RWPE2 (cell line): Measurements from ENCODE around the gene CFAP157.
"Not testable (repeated sequence)": the region's sequence is repeated elsewhere in the genome, so short reads cannot be mapped to it uniquely, and the experiment has no call there.

Experiments
- ATAC-seq: fragments of 200-7000 bp; cut with Tn5 transposase; 3 replicates; pipeline ENCODE4 v1.9.1; 2021; ENCODE audit warnings: low read depth
- DNase-seq: peaks from one replicate; pipeline ENCODE4 v3.0.0-alpha.2; 2020; ENCODE audit warnings: low spot score
- H3K27ac ChIP-seq: fragments of 450-650 bp; 2 replicates; pipeline ENCODE4 v1.5.1; 2017; ENCODE audit warnings: mild to moderate bottlenecking; ENCODE audit not compliant: poor library complexity, severe bottlenecking
- H3K27me3 ChIP-seq: fragments of 250-450 bp; sonication (Bioruptor Pico); 2 replicates; pipeline ENCODE4 v1.5.1; 2021; ENCODE audit warnings: mild to moderate bottlenecking, moderate library complexity; ENCODE audit not compliant: insufficient read depth, poor library complexity, severe bottlenecking
- H3K36me3 ChIP-seq: fragments of 250-450 bp; sonication (Bioruptor Pico); 2 replicates; pipeline ENCODE4 v1.5.1; 2020; ENCODE audit warnings: low read depth, mild to moderate bottlenecking, moderate library complexity
- H3K4me1 ChIP-seq: fragments of 250-450 bp; sonication (Bioruptor Pico); 2 replicates; pipeline ENCODE4 v1.5.1; 2021; ENCODE audit warnings: mild to moderate bottlenecking, moderate library complexity; ENCODE audit not compliant: insufficient read depth, poor library complexity, severe bottlenecking
- H3K4me3 ChIP-seq: fragments of 250-450 bp; sonication (Bioruptor Pico); 2 replicates; pipeline ENCODE4 v1.5.1; 2021; ENCODE audit warnings: mild to moderate bottlenecking, moderate library complexity; ENCODE audit not compliant: severe bottlenecking
- H3K9me3 ChIP-seq: fragments of 250-450 bp; sonication (Bioruptor Pico); 2 replicates; pipeline ENCODE4 v1.5.1; 2021; ENCODE audit warnings: mild to moderate bottlenecking, moderate library complexity; ENCODE audit not compliant: severe bottlenecking
- TF ChIP-seq, protein P1 (sequence below): fragments of 450-650 bp; IDR thresholded peaks from one replicate; pipeline ENCODE4 v1.5.1; 2017; ENCODE audit warnings: mild to moderate bottlenecking, moderate library complexity; ENCODE audit not compliant: poor library complexity, severe bottlenecking

Gene CFAP157

DNA sequence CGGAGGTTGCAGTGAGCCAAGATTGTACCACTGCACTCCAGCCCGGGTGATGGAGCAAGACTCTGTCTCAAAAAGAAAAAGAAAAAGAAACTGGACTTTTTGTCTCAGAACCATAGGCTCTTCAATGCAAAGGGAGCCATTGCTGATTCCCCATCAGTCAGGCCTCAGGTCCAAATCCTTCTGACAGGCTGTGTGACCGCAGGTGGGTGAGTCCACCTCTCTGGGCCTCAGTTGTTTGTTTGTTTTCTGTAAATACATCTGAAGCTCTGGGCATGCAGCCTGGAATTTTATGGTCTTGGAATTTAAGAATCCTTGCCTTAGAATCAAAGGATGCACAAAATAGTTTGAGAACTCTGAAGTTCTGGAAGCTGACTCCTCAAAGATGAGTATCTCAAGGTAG lies 49.4 kb downstream of the CFAP157 start:
- peaks cover 39% of the 10 kb centered on the region for H3K27me3 ChIP-seq
- TF ChIP-seq, protein P1, sequence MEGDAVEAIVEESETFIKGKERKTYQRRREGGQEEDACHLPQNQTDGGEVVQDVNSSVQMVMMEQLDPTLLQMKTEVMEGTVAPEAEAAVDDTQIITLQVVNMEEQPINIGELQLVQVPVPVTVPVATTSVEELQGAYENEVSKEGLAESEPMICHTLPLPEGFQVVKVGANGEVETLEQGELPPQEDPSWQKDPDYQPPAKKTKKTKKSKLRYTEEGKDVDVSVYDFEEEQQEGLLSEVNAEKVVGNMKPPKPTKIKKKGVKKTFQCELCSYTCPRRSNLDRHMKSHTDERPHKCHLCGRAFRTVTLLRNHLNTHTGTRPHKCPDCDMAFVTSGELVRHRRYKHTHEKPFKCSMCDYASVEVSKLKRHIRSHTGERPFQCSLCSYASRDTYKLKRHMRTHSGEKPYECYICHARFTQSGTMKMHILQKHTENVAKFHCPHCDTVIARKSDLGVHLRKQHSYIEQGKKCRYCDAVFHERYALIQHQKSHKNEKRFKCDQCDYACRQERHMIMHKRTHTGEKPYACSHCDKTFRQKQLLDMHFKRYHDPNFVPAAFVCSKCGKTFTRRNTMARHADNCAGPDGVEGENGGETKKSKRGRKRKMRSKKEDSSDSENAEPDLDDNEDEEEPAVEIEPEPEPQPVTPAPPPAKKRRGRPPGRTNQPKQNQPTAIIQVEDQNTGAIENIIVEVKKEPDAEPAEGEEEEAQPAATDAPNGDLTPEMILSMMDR = no peak
- no peaks in the 10 kb centered on the region for H3K36me3 ChIP-seq
- no peak overlapping the region for H3K27ac ChIP-seq
- no peaks in the 10 kb centered on the region for H3K4me1 ChIP-seq
- H3K4me3 ChIP-seq = no peak overlapping the region
- no peak for DNase-seq
- ATAC-seq = no peak
- H3K9me3 ChIP-seq = no peaks in the 10 kb centered on the region

DNA sequence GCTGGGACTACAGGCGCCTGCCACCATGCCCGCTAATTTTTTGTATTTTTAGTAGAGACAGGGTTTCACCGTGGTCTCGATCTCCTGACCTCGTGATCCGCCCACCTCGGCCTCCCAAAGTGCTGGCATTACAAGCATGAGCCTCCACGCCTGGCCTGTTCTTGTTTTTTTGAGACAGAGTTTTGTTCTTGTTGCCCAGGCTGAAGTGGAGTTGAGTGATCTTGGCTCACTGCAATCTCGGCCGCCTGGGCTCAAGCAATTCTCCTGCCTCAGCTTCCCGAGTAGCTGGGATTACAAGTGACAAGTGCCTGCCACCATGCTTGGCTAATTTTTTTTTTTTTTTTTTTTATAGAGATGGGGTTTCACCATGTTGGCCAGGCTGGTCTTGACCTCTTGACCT lies 50.0 kb downstream of the CFAP157 start:
- not testable (repeated sequence) for DNase-seq, H3K4me1 ChIP-seq, H3K4me3 ChIP-seq, H3K9me3 ChIP-seq, H3K36me3 ChIP-seq, H3K27ac ChIP-seq, ATAC-seq
- H3K27me3 ChIP-seq = peaks cover 39% of the 10 kb centered on the region

DNA sequence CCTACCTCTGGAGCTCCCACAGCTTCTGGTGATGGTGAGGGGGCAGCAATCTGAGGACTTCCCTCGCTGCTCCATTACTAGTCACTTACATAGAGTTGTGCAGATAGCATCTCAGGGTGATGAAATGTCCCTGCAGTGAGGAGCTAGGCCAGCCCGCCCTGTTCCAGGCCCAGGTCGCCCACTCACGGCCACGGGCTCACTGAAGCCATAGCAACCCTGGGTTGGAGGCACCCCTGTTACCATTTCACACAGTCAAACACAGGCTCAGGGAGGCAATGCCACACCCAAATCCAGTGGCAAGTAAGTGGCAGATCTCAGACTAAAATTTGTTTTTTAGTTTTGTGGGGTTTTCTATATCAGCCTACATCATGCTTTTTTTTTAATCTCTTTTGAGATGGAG lies 52.1 kb downstream of the CFAP157 start:
- TF ChIP-seq, protein P1 = no peak
- Histone ChIP-seq H3K9me3 (no peaks in the 10 kb centered on the region), H3K4me1 (no peaks in the 10 kb centered on the region), H3K4me3 (no peak overlapping the region), H3K27ac (no peak overlapping the region), H3K27me3 (peaks cover 23% of the 10 kb centered on the region), H3K36me3 (no peaks in the 10 kb centered on the region)
- no peak for DNase-seq
- no peak for ATAC-seq

DNA sequence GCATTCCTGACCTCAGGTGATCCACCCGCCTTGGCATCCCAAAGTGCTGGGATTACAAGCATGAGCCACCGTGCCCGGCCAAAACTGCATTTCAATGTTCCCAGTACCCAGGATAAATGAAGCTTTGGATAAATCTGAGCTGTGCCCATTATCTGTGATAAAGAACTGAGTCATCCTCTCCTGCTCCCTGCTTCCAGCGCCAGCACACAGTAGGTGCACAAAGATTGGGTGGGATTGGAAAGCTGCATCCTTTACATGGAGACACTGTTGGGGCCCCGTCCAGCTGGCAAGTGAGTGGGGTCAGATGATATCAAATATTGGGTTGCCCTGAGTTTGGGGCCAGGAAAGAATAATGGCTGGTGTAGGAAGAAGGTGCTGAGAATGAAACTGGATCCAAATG lies 54.3 kb downstream of the CFAP157 start:
- no peak for DNase-seq
- Histone ChIP-seq H3K4me1 (no peaks in the 10 kb centered on the region), H3K36me3 (no peaks in the 10 kb centered on the region), H3K27me3 (peaks cover 3% of the 10 kb centered on the region), H3K27ac (no peak overlapping the region), H3K4me3 (no peak overlapping the region), H3K9me3 (no peaks in the 10 kb centered on the region)
- ATAC-seq = no peak
- TF ChIP-seq, protein P1 = no peak

DNA sequence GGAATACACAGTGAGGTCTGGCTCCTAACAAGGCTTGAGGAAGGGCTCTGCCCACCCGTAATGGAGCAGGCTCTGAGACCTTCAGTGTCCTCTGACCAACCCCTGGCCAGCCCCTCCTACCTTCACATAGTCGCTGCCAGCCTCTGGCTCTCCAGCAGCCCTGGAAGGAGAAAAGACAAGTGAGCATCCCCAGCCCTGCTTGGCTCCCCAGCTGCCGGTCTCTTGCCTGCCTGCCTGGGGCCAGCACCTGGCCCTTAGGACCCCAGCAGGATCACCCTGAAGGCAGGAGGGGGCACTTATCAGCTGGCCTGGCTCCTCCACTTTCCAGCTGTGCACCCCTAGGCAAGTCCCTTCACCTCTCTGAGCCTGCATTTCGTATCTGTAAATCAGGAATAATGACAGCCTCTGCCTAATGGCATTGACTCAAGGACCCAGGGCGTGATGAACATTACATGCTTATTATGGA lies 54.7 kb downstream of the CFAP157 start:
- Histone ChIP-seq H3K9me3 (no peaks in the 10 kb centered on the region), H3K27me3 (no peaks in the 10 kb centered on the region), H3K4me3 (no peak overlapping the region), H3K36me3 (no peaks in the 10 kb centered on the region), H3K4me1 (no peaks in the 10 kb centered on the region), H3K27ac (no peak overlapping the region)
- ATAC-seq (no peak; the same call in 2 of the 3 replicates), DNase-seq (no peak)
- TF ChIP-seq, protein P1 = no peak
